Upper lobe of right lung (tissue), 1 donor: Measurements from ENCODE around the gene IFNA14. TPM values are rescaled to one million over a fixed set of nuclear protein-coding genes. Genes with fewer than 3 reads are reported as not detected.

Experiments
- ATAC-seq: fragments of 200-7000 bp; cut with Tn5 transposase; one replicate; pipeline ENCODE4 v1.9.1; 2020; ENCODE audit warnings: mild to moderate bottlenecking, moderate library complexity
- DNase-seq: peaks from one replicate; pipeline ENCODE4 v3.0.0-alpha.2; 2020
- H3K27ac ChIP-seq: fragments of 200-600 bp; one replicate; pipeline ENCODE4 v1.8.0; 2022
- H3K27me3 ChIP-seq: fragments of 200-600 bp; one replicate; pipeline ENCODE4 v1.8.0; 2022; ENCODE audit warnings: mild to moderate bottlenecking
- H3K36me3 ChIP-seq: fragments of 200-600 bp; one replicate; pipeline ENCODE4 v1.8.0; 2022
- H3K4me1 ChIP-seq: fragments of 200-600 bp; one replicate; pipeline ENCODE4 v1.8.0; 2022
- H3K4me3 ChIP-seq: fragments of 200-600 bp; one replicate; pipeline ENCODE4 v1.8.0; 2022; ENCODE audit warnings: mild to moderate bottlenecking
- H3K9me3 ChIP-seq: fragments of 200-600 bp; one replicate; pipeline ENCODE4 v1.8.0; 2022
- intact Hi-C: fragments of 100-400 bp; cut with DNase I; formaldehyde crosslinking; loops from one replicate; pipeline ENCODE4 v1.11.0; 2022
- long read RNA-seq: library from polyadenylated mRNA; unstranded; transcript quantifications from one replicate; pipeline ENCODE4 v2.0.0, GENCODE V29; 2021
- total RNA-seq: library from RNA; stranded (reverse); fragmentation: NEBNext Ultra II Directional; extraction: Animal tissue kit (Norgen Biotek cat#: 25700); gene quantifications from one replicate; pipeline ENCODE4 v1.2.1, GENCODE V29; 2021
- TF ChIP-seq, protein P1 (sequence below): fragments of 200-600 bp; IDR thresholded peaks from one replicate; pipeline ENCODE4 v1.8.0; 2022; ENCODE audit warnings: antibody characterized with exemption
- donor health status: DM: no; HTN: yes; CAD: no; lungs with severe emphysema.

The IFNA14 gene
- total RNA-seq: not detected
- long read RNA-seq: 0 reads

DNA sequence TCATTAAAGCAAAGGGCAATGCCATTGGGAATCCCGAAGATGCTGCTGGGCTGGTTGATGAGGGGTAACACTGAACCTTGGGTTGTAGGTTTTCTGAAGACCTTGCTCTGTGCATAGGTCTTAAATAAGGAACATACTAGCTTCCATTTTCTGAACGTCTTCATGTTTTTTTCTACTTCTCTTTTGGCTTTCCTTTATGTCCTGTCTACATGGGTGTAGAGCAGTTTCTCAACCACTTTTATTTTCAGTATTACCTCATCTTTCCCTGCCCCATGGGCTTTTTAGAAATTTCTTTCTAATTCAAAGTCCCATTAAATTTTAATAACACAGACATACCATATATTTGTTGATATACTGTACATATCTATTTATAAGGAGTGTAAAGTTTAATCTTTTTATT, at the start of gene IFNA14:
Gene IFNA14, minus strand, starts transcription at position 95 of the 400 bp plus-strand sequence. Its CDS starts 70 bp downstream, at position 25.
- Histone ChIP-seq H3K27me3 (peaks cover 7% of the 10 kb centered on the region), H3K9me3 (no peaks in the 10 kb centered on the region), H3K27ac (no peak within 1 kb of the TSS), H3K36me3 (no peaks in the 10 kb centered on the region), H3K4me3 (no peak within 1 kb of the TSS), H3K4me1 (no peaks in the 10 kb centered on the region)
- TF ChIP-seq, protein P1, sequence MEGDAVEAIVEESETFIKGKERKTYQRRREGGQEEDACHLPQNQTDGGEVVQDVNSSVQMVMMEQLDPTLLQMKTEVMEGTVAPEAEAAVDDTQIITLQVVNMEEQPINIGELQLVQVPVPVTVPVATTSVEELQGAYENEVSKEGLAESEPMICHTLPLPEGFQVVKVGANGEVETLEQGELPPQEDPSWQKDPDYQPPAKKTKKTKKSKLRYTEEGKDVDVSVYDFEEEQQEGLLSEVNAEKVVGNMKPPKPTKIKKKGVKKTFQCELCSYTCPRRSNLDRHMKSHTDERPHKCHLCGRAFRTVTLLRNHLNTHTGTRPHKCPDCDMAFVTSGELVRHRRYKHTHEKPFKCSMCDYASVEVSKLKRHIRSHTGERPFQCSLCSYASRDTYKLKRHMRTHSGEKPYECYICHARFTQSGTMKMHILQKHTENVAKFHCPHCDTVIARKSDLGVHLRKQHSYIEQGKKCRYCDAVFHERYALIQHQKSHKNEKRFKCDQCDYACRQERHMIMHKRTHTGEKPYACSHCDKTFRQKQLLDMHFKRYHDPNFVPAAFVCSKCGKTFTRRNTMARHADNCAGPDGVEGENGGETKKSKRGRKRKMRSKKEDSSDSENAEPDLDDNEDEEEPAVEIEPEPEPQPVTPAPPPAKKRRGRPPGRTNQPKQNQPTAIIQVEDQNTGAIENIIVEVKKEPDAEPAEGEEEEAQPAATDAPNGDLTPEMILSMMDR: no peak
- DNase-seq (no peak), ATAC-seq (peak; percentile 36)
- intact Hi-C loops: no loop called here

DNA sequence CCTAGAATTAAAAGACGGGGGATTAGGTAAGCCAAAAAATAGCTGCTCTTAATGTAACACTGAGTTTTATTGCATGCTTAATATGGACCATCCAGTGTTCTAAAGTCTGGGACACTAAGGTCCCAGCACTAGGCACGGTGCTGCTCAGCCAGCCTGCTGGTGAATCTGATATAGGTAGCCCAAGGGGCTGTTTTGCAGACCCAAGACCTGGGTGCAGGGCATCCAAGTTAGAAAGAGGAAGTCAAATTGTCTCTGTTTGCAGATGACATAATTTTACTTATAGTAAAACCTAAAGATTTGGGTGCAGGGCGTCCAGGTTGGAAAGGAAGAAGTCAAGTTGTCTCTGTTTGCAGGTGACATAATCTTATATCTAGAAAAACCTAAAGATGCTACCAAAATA, 47.5 kb upstream of the IFNA14 start:
- intact Hi-C loops: no loop called here
- H3K27ac ChIP-seq: no peak overlapping the region
- no peak for ATAC-seq

DNA sequence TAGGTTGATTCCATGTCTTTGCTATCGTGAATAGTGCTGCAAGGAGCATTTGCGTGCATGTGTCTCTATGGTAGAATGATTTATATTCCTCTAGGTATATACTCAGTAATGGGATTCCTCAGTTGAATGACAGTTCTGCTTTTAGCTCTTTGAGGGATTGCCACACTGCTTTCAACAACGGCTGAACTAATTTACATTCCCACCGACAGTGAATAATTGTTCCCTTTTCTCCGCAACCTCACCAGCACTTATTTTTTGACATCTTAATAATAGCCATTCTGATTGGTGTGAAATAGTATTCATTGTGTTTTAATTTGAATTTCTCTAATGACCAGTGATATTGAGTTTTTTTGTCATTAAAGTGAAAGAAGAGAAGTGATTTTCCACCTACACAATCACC, 46.9 kb upstream of the IFNA14 start:
- DNase-seq (no peak), ATAC-seq (peak; percentile 64)
- no peaks in the 10 kb centered on the region for H3K4me1 ChIP-seq
- no peak overlapping the region for H3K4me3 ChIP-seq
- intact Hi-C loops: no loop called here
- no peaks in the 10 kb centered on the region for H3K9me3 ChIP-seq
- no peaks in the 10 kb centered on the region for H3K36me3 ChIP-seq
- H3K27ac ChIP-seq: no peak overlapping the region
- H3K27me3 ChIP-seq: no peaks in the 10 kb centered on the region
- TF ChIP-seq, protein P1: no peak

More for the DNA sequence above, 47.5 kb upstream of the IFNA14 start:
- H3K4me3 ChIP-seq: no peak overlapping the region
- no peaks in the 10 kb centered on the region for H3K9me3 ChIP-seq
- TF ChIP-seq, protein P1: no peak
- DNase-seq: no peak
- H3K27me3 ChIP-seq: no peaks in the 10 kb centered on the region
- no peaks in the 10 kb centered on the region for H3K36me3 ChIP-seq
- no peaks in the 10 kb centered on the region for H3K4me1 ChIP-seq

DNA sequence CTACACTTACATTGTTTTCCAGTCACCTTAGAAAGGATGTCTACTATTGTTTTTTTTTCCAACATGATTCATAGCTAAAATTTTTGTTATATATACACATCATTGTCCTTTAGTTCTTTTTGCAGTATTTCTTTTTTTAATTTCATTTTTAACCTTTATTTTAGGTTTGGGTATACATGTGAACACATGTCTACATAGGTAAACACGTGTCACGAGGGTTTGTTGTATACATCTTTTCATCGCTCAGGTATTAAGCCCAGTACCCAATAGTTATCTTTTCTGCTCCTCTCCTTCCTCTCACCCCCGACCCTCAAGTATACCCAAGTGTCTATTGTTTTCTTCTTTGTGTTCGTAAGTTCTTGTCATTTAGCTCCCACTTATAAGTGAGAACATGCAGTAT, 46.3 kb upstream of the IFNA14 start:
- ATAC-seq (no peak), DNase-seq (no peak)
- Histone ChIP-seq H3K27ac (no peak overlapping the region), H3K4me3 (no peak overlapping the region), H3K36me3 (no peaks in the 10 kb centered on the region), H3K27me3 (no peaks in the 10 kb centered on the region), H3K9me3 (no peaks in the 10 kb centered on the region), H3K4me1 (no peaks in the 10 kb centered on the region)
- TF ChIP-seq, protein P1: no peak
- intact Hi-C loops: no loop called here

DNA sequence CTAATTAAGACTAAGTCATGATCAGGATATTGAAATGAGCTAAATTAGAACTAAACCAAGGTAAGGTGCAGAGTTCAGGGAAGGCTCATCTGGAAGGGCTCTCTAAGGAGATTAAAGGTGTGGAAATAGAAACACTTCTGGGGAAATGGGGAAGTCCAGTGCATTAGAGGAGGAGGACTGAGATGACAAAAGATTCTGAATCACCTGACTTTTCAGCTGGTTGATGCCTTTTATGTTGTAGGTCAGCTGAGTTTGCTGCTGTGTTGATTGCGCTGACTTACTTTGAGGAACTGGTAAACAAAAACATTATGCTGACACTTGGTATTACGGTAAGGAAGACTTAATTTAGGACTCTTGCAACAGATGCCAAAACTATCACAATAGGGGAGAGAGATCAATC, 41.5 kb upstream of the IFNA14 start:
- Histone ChIP-seq H3K36me3 (no peaks in the 10 kb centered on the region), H3K27ac (no peak overlapping the region), H3K4me1 (no peaks in the 10 kb centered on the region), H3K27me3 (peaks cover 9% of the 10 kb centered on the region), H3K4me3 (no peak overlapping the region), H3K9me3 (no peaks in the 10 kb centered on the region)
- TF ChIP-seq, protein P1: no peak
- DNase-seq: no peak
- intact Hi-C loops: no loop called here
- ATAC-seq: peak; percentile 24

DNA sequence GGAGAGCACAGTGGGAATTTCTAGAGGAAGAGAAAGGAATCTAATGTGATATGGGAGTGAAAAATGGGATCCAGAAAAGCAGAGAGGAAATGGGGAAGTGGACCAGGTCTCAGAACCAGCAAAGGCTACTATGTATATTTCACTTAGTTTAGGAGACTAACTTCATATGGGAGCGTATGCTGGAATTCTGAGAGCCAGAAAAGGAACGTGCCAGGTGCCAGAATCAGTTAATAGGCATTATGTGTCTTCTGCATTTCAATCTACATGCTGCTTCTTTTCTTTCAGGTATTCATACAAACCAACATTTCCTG, 28.5 kb upstream of the IFNA14 start:
- no peaks in the 10 kb centered on the region for H3K9me3 ChIP-seq
- no peaks in the 10 kb centered on the region for H3K36me3 ChIP-seq
- intact Hi-C loops: no loop called here
- DNase-seq (no peak), ATAC-seq (no peak)
- H3K4me3 ChIP-seq: no peak overlapping the region
- H3K4me1 ChIP-seq: no peaks in the 10 kb centered on the region
- no peaks in the 10 kb centered on the region for H3K27me3 ChIP-seq
- H3K27ac ChIP-seq: no peak overlapping the region
- TF ChIP-seq, protein P1: no peak
